Subcutaneous adipose tissue (tissue), 4 donors: ENCODE data around the gene XRCC6. TPM values are rescaled to one million over a fixed set of nuclear protein-coding genes. Genes with fewer than 3 reads are reported as not detected.

Experiments
- CTCF ChIP-seq: fragments of 450-650 bp; IDR thresholded peaks from one replicate; pipeline ENCODE4 v1.5.1; 2016; ENCODE audit warnings: low read depth, mild to moderate bottlenecking, control low read depth, antibody characterized with exemption, moderate library complexity
- total RNA-seq, 4 donors: library from RNA; depleted of rRNA; stranded (reverse); fragments of >200 nt; gene quantifications; one replicate each; pipeline ENCODE4 v1.1.0, GENCODE V29; 2016

XRCC6 gene
- total RNA-seq, 4 donors from 2014 or later, result 151 to 186 (median 169) TPM

- TF ChIP-seq CTCF, result no peak
These were observed 750 bp downstream of the XRCC6 start for GRCh38 chr22:41621911-41622179.

- TF ChIP-seq CTCF, result no peak
These were observed 4.5 kb downstream of the XRCC6 start for GRCh38 chr22:41625577-41625976.

- no peak for TF ChIP-seq CTCF
These were observed 15.4 kb downstream of the XRCC6 start for GRCh38 chr22:41636467-41636866.

GRCh38 chr22:41638124-41638523 lies 17.0 kb downstream of the XRCC6 start:
- TF ChIP-seq CTCF, result no peak

GRCh38 chr22:41638748-41639147 lies 17.7 kb downstream of the XRCC6 start:
- no peak for TF ChIP-seq CTCF

GRCh38 chr22:41641854-41642253 lies 20.8 kb downstream of the XRCC6 start:
- no peak for TF ChIP-seq CTCF

- TF ChIP-seq CTCF, result no peak
These were observed 21.4 kb downstream of the XRCC6 start for GRCh38 chr22:41642331-41643110.
